ENCODE results near the gene FBXO28.

The FBXO28 gene

DNA sequence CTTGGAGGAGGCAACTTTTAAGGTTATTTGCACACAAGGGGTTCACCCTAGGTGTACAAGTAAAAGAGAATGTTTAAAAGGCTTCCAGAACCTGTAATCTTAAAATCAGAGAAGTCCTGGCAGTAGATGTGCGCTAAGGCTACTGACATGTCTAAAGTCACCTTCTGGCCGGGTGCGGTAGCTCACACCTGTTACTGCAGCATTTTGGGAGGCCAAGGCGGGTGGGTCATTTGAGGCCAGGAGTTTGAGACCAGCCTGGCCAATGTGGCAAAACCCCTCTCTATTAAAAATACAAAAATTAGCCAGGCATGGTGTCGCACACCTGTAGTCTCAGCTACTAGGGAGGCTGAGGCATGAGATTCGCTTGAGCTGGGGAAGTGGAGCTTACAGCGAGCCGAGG, 48.9 kb downstream of the FBXO28 start (continued):
- TF ChIP-seq, protein P1, sequence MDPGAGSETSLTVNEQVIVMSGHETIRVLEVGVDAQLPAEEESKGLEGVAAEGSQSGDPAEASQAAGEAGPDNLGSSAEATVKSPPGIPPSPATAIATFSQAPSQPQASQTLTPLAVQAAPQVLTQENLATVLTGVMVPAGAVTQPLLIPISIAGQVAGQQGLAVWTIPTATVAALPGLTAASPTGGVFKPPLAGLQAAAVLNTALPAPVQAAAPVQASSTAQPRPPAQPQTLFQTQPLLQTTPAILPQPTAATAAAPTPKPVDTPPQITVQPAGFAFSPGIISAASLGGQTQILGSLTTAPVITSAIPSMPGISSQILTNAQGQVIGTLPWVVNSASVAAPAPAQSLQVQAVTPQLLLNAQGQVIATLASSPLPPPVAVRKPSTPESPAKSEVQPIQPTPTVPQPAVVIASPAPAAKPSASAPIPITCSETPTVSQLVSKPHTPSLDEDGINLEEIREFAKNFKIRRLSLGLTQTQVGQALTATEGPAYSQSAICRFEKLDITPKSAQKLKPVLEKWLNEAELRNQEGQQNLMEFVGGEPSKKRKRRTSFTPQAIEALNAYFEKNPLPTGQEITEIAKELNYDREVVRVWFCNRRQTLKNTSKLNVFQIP (CRISPR knock-in tag; IDR thresholded peaks at IDR 0.05; ENCODE audit: borderline replicate concordance, low read depth): no peak

DNA sequence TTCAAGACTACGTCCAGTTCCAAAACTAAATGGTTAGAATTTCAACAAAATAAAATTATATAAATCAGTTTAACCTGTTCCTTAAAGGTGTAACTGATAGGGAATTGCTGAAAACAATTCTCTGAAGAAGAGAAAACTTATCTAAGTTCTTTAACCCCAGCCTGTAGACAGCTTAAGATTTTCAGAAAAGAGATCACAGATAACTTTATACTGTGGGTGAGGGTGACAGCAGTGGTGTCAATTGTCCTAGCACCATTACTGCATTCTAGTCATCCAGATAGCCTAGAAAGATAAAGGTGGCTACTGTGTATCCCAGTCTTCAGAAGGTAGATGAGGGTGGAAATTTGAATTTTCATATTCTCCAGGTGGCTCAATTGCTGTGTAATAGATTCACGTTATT, 49.4 kb downstream of the FBXO28 start:
- no peak for ATAC-seq
- TF ChIP-seq ZFP3 (CRISPR knock-in tag; IDR thresholded peaks at IDR 0.05): no peak
- no peak for TF ChIP-seq BACH2 (CRISPR knock-in tag; IDR thresholded peaks at IDR 0.05; ENCODE audit: borderline replicate concordance)

DNA sequence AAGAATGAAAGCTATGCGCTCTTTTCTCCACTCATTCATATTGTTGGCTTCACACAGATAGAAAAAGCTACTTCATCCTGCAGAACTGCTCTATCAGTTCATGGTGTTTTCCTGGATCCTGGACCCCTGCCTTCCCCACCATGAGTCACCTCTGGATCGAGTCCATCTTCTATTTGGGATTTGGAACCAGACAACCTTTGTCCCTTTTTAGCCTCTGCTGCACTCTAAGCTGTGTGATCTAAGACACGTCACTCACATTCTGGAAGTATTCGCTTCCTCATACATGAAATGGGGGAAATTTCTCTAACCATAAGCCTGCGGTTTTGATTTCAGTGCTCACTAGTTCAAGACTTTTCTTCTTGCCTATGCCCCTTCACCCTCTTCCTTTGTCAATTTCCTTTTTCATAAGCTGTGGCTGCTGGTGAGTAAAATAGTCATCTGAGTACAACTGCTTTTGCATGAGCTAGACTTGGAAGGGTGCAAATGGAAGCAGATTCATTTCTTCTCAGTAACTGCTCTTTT, 55.0 kb downstream of the FBXO28 start:
- TF ChIP-seq, protein P2, sequence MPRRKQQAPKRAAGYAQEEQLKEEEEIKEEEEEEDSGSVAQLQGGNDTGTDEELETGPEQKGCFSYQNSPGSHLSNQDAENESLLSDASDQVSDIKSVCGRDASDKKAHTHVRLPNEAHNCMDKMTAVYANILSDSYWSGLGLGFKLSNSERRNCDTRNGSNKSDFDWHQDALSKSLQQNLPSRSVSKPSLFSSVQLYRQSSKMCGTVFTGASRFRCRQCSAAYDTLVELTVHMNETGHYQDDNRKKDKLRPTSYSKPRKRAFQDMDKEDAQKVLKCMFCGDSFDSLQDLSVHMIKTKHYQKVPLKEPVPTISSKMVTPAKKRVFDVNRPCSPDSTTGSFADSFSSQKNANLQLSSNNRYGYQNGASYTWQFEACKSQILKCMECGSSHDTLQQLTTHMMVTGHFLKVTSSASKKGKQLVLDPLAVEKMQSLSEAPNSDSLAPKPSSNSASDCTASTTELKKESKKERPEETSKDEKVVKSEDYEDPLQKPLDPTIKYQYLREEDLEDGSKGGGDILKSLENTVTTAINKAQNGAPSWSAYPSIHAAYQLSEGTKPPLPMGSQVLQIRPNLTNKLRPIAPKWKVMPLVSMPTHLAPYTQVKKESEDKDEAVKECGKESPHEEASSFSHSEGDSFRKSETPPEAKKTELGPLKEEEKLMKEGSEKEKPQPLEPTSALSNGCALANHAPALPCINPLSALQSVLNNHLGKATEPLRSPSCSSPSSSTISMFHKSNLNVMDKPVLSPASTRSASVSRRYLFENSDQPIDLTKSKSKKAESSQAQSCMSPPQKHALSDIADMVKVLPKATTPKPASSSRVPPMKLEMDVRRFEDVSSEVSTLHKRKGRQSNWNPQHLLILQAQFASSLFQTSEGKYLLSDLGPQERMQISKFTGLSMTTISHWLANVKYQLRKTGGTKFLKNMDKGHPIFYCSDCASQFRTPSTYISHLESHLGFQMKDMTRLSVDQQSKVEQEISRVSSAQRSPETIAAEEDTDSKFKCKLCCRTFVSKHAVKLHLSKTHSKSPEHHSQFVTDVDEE (CRISPR knock-in tag; IDR thresholded peaks at IDR 0.05): no peak
- TF ChIP-seq, protein P3, sequence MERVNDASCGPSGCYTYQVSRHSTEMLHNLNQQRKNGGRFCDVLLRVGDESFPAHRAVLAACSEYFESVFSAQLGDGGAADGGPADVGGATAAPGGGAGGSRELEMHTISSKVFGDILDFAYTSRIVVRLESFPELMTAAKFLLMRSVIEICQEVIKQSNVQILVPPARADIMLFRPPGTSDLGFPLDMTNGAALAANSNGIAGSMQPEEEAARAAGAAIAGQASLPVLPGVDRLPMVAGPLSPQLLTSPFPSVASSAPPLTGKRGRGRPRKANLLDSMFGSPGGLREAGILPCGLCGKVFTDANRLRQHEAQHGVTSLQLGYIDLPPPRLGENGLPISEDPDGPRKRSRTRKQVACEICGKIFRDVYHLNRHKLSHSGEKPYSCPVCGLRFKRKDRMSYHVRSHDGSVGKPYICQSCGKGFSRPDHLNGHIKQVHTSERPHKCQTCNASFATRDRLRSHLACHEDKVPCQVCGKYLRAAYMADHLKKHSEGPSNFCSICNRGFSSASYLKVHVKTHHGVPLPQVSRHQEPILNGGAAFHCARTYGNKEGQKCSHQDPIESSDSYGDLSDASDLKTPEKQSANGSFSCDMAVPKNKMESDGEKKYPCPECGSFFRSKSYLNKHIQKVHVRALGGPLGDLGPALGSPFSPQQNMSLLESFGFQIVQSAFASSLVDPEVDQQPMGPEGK (CRISPR knock-in tag; IDR thresholded peaks at IDR 0.05; ENCODE audit: borderline replicate concordance): no peak
- no peak for TF ChIP-seq ZNF565 (CRISPR knock-in tag; conservative IDR thresholded peaks at IDR 0.05; ENCODE audit: low read depth)
- no peak for TF ChIP-seq ZFP30 (CRISPR knock-in tag; IDR thresholded peaks at IDR 0.05)
- TF ChIP-seq, protein P1 (CRISPR knock-in tag; IDR thresholded peaks at IDR 0.05; ENCODE audit: borderline replicate concordance, low read depth): no peak
- TF ChIP-seq, protein P4, sequence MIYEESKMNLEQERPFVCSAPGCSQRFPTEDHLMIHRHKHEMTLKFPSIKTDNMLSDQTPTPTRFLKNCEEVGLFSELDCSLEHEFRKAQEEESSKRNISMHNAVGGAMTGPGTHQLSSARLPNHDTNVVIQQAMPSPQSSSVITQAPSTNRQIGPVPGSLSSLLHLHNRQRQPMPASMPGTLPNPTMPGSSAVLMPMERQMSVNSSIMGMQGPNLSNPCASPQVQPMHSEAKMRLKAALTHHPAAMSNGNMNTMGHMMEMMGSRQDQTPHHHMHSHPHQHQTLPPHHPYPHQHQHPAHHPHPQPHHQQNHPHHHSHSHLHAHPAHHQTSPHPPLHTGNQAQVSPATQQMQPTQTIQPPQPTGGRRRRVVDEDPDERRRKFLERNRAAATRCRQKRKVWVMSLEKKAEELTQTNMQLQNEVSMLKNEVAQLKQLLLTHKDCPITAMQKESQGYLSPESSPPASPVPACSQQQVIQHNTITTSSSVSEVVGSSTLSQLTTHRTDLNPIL (CRISPR knock-in tag; IDR thresholded peaks at IDR 0.05; ENCODE audit: low read depth): no peak
- no peak for TF ChIP-seq CSDC2 (CRISPR knock-in tag; IDR thresholded peaks at IDR 0.05)
- no peak for TF ChIP-seq RARB (CRISPR knock-in tag; IDR thresholded peaks at IDR 0.05)
- no peak for TF ChIP-seq BACH2 (CRISPR knock-in tag; IDR thresholded peaks at IDR 0.05; ENCODE audit: borderline replicate concordance)
- TF ChIP-seq, protein P5, sequence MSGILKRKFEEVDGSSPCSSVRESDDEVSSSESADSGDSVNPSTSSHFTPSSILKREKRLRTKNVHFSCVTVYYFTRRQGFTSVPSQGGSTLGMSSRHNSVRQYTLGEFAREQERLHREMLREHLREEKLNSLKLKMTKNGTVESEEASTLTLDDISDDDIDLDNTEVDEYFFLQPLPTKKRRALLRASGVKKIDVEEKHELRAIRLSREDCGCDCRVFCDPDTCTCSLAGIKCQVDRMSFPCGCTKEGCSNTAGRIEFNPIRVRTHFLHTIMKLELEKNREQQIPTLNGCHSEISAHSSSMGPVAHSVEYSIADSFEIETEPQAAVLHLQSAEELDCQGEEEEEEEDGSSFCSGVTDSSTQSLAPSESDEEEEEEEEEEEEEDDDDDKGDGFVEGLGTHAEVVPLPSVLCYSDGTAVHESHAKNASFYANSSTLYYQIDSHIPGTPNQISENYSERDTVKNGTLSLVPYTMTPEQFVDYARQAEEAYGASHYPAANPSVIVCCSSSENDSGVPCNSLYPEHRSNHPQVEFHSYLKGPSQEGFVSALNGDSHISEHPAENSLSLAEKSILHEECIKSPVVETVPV (CRISPR knock-in tag; IDR thresholded peaks at IDR 0.05): no peak
- no peak for TF ChIP-seq SNAI2 (CRISPR knock-in tag; IDR thresholded peaks at IDR 0.05)
- no peak for TF ChIP-seq GLIS3 (CRISPR knock-in tag; IDR thresholded peaks at IDR 0.05)
- no peak for TF ChIP-seq ESRRG (CRISPR knock-in tag; IDR thresholded peaks at IDR 0.05)
- TF ChIP-seq ZNF8 (CRISPR knock-in tag; IDR thresholded peaks at IDR 0.05): no peak
- TF ChIP-seq TOX (CRISPR knock-in tag; IDR thresholded peaks at IDR 0.05; ENCODE audit: borderline replicate concordance): no peak
- TF ChIP-seq ZNF70 (CRISPR knock-in tag; IDR thresholded peaks at IDR 0.05): no peak
- TF ChIP-seq ZC3H10 (CRISPR knock-in tag; IDR thresholded peaks at IDR 0.05): no peak
- ATAC-seq: peak; percentile 82

Measured in SK-N-SH treated with all-trans-retinoic acid at 6 μM for 48 hours (cell line).